ENCODE measurements around the gene RCC2.

RCC2 gene

DNA sequence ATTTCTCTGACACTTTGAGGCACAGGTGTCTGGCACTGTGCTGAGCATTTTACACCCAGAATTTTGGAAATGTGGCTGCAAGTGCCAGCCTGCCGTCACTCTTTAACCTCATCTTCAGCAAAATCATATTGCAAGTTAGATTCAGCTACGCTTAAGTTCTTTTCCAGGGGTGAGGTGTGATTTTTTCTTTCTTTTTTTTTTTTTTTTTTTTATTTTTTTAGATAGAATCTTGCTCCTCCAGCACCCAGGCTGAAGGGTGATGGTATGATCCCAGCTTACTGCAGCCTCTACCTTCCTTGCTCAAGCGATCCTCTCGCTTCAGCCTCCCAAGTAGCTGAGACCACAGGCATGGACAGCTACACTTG lies 2.5 kb upstream of the RCC2 start:
- no peak for DNase-seq

DNA sequence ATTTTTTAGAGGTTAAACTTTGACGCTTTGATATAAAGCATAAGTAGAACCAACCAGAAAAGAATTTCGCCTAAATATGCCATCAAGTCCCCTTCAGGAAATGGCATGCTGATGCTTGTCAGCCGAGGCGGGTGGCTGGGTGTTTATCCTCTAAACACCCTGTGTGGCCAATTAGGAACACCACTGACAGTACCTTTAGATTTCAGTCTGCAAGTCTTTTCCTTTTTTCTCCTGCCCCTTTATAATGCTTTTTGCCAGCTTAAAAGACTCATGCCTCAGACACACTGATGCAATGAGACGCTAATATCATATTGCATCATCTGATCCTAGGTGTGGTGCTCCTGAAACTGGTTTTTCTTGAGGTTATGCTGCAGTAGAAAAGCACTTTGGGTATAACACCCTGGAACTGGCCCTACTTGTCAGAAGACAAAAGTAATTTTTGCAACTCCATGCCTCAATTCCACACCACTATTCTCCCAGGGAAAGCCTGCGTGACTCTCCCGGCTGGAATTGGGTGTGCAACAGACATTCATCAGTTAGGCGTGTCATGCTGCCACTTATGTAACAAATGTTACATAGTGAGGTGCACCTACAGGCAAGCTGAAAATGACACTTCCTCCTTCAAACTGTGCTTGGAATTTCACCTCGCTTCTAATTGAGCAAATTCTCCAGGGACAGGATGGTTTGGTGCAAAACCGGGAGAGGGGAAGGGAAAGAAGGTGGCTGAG lies 2.0 kb upstream of the RCC2 start:
- DNase-seq, result peak; percentile 61

DNA sequence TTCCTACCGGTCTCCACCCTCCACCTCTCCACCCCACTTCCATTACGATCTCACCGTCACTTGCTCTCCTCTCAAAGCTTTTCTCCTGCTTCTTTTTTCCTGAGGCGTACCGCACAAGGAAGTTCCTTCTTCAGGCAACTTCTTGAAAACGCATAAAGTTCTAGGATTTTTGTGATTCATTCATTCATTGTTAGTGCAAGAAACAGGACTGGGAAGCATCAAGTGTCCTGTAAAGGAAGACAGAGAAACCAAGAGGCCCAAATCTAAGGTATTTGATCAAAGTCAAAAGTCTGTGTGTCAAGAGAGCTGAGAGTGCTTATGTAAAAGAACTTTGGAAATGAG lies 1.3 kb upstream of the RCC2 start:
- no peak for DNase-seq

DNA sequence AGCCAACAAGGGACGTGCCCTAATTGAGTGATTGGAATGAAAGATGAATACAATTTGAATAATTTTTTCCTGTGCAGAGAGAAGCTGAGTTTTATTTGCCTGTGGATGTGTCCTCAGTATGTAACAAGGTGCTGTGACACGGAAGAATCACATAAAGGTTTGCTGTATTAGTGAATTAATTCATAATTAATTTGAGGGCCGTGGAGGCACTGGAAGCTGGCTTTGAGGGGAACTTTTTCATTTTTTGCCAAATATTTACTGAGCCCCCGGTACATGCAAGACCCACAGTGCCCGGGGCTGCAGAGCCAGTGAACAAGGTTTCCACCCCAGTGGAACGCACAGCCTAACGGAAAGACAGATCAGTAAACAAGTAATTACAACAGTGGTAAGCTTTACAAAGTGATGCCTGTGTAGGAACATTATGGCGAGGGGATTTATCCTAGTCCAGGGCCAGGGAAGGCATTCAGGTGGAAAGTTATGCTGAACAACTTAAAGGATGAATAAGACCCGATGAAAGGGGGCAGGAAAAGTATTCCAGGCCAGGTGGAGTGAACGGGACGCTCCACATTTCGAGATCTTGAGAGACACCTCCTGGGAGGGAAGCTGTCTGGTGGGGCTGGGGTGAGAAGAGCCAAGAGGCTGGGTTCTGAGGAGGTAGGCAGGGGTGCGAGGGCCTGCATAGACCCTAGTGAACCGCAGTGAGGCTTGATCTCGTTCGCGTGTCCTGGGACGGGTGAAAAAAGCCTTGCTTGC lies 773 bp upstream of the RCC2 start:
- DNase-seq, result no peak

DNA sequence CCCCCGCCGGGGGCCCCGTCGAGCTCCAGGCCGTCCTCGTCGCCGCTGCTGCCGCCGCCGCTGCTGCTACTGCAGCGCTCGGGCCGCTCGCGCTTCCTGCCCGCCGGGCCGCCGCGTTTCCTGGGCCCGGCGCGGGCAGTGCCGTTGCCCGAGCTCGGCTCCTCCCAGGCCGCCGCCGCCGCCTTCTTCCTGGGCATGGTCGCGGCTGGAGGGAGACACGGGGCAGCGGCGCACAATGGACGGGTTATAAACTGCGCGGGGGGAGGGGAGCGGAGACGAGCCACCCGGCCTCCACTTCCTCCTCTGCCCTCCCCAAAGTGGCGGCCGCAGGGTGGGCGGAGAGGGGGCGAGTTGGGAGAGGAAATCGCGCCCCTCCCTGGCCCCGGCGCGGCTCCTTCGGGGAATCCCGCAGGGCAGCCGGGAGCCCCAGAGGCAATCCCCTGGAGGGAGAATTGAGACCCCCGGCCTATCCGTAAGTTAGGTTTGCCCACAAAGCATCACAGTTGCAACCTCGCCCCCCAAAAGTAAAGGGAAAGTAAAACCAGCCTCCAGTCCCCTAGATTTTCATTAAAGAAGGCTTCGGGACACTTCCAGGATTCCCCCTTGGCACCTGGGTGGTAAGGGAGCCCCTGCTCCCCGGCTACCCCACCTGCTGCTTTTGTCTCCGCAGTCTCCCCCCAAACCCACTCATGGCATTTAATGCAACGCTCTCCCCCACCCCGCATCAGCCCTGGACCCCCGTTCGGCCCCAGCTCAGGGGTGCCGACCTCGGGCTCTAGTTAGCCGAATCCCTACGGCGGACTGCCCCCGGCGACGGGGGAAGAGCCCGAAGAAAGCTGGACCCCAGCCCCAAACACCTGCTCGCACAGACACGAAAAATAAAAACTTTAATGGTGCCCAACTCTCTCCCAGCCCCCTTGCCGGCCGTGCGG lies 893 bp downstream of the RCC2 start:
- peak; percentile 83 for DNase-seq

DNA sequence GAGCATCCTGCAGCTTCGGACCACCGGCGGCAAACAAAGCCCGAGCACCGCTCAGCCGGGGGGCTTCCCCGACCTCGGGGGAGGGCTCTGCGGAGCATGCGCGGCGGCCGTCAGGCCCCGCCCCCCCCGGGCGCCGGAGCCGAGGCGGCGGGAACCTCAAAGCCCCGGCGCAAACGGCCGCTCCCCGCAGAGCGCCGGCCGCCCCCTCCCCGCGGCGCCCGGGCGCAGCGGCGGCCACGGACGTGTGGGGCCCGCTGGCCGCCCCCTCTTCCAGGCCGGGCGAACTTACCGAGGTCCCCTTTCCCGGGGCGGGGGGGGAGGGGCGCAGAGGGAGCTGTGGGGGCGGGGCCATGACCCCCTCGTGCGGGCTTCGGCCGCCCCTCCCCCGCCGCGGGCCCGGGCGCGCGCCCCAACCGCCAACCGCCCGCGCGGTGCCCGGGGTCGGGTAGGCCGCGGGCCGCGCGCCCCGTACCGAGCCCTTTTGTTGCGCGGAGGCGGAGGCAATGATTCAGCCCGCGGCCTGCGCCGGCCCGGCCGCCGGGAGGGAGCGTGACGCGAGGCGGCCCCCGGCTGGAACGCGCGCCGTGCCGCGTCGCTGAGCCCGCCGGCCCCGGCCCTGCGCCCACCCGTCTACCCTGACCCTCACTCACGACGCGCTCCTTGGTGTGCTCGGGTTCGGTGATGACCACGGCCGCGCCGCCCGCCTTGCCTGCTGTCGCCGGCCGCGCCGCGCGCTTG lies 1.7 kb downstream of the RCC2 start:
- peak; percentile 77 for DNase-seq

DNA sequence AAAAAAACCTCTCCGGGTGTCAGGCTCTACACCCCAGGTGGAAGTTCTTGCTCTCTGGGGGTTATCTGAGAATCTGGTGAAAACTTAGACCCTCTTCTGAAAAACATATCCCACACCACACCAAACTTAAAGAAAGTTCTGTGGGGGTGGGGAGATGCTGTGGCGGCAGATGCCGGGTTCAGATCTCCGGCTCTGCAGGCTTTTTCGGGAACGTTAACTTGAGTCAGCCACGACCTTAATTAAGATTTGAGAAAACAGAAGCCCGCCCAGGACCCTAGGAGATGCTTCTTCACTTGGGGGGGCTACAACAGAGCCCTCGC lies 2.3 kb downstream of the RCC2 start:
- DNase-seq, result no peak

DNA sequence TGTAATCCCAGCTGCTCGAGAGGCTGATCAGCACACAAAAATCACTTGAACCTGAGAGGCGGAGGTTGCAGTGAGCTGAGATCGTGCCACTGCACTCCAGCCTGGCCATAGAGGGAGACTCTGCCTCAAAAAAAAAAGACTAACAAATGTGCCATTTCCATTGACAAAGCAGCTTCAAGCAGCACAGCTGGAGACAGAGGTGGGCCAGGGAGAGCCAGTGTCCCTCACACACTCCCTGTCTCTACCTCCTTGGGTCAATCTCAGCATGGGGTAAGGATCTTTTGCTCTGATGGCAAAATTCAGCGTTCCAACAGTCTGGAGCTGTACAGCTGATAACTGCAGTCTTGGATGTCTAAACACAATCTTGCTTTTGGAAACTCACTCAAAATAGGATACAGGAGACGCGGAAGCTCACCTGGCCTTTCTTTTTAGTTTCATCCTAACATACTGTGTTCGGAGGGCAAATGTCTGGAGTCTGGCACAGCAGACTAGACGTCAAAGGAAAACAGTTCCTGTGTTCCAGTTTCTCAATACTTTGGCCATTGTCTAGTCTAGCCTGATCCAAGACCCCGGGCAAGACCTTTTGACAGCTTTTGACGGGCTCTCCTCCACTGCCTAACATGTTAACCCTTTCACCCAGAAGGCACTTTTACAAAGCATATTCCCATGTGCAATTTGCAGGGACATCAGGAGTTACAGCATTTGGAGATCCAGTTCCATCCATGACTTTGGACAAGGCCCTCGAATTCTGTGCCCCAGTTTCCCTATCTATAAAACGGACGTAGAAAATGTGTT lies 2.9 kb downstream of the RCC2 start:
- no peak for DNase-seq

DNA sequence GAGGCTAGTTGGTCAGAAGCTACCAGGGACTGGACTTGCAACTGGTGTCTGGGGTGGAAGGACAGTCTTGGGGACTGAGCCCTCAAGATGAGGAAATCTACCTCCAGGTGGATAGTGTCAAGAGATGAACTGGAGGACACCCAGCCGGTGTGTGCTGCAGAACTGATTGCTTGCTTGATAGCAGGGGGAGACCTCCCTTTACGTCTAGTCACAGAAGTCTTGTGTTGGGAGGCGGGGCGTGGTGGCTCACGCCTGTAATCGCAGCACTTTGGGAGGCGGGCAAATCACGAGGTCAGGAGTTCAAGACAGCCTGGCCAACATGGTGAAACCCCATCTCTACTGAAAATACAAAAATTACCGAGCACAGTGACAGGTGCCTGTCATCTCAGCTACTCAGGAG lies 4.9 kb downstream of the RCC2 start:
- DNase-seq, result no peak

DNA sequence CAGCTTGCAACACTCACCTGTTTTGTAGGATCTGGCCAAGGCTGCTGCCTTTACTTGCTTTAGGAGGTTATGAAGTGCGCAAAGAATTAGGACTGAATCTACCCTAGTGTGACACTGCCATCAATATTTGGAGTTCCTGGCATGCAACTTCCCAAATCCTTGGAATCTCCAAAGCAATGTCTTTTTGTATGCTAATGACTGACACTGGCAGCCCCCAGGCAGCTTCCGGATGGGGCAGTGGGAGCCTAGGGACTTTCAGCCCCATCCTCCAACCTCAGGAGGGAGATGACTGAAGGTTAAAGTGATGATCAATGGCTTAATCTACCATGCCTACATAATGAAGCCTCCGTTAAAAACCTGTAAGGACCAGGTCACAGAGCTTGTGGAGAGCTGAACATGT lies 5.5 kb downstream of the RCC2 start:
- no peak for DNase-seq

DNA sequence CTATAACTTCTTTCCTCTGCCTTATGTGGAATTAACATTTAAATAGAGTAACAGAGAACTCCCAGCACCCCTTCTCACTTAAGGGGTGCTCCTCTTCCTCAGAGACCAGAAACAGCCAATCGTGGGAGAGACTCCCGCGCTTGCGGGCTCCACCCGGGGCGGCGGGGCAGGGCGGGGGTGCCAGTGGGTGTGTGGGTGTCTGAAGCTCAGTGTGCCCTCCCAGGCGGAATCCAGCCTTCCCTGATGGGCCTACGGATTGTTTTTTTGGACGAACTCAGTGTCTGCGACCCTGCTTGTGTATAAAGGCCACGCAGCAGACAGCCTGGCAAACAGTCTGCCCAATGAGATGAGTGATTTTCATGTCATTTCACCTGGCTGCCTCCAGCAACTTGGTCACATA lies 6.2 kb downstream of the RCC2 start:
- DNase-seq, result no peak

DNA sequence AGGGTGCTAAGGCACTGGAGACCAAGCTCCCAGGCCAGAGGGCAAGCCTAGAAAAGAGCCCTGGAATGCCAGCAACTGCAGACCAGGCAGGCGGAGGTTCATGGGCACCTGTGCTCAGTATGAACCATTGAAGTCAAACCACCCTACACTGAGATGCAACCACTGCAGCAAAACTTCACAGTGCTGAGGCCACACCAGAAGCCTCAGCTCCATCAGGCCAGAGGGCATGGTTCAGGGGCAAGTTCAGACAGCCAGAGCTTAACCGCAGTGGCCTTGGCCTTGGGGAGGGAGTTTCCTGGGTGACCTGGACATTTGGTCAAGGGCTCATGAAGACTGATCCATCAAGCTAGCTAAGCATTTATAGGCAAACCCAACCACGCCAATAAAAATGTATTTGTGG lies 7.1 kb downstream of the RCC2 start:
- DNase-seq, result no peak

DNA sequence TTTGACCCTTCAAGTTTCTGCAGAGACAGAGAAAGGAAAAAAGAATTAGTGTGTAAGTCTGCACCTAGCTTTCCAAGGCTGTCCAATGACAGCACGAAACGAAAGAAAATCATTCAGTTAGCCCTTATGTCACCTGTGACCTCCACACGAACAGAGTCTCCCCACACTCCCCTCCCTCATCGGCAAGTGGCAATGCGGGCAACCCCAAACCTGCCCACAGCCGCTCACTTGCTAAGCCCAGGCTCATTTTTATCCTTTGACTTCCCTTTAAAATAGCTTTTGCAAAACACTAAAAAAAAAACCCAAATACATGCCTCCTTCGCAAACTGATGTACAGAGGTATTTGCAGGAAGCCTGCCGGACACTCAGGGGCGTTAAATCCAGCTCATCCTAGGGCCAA lies 10.3 kb downstream of the RCC2 start:
- DNase-seq, result no peak

DNA sequence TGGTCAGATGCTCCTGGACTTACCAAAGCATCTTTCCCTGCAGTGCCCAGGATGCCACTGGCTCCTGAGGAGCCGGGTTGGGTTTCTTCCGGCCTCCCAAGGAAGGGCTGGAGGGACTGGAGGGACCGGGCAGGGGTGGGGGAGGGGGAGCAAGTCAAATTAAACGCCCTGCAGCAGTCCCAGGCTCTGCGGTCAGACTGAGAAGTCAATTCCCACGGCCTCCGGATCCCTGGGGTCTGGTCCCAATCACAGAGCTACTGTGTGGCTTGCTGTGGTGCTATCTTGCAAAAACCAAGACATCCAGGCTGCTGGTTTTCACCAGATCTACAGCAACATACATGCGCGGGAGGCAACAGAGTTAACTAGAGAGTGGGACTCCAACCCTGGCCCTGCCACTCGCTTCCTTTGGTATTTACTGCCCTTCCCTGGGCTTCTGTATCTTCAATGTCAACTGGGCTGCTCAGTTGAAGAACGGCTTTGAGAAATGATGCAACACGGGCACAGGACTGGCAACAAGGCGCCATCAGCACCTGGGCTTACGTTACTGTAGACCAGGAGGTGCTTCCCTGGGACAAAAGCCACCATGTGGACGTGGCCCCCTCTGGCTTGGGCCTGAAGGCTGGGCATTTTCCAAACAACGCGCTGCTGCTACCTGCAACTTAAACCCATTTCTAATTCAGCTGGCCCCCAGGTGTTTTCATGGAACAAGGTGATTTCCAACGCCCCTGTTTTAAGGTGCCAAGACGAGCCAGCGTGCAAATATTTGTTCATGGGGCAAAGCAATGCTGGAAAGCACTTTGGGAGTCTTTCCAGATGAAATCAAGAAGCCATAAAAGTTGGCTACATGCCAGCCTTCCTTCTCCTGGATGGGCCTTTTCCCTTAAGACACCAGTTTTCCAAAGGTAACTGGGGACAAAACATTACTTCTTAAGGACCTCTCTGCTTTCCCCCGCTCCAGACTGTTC lies 11.5 kb downstream of the RCC2 start:
- DNase-seq, result peak; percentile 28

DNA sequence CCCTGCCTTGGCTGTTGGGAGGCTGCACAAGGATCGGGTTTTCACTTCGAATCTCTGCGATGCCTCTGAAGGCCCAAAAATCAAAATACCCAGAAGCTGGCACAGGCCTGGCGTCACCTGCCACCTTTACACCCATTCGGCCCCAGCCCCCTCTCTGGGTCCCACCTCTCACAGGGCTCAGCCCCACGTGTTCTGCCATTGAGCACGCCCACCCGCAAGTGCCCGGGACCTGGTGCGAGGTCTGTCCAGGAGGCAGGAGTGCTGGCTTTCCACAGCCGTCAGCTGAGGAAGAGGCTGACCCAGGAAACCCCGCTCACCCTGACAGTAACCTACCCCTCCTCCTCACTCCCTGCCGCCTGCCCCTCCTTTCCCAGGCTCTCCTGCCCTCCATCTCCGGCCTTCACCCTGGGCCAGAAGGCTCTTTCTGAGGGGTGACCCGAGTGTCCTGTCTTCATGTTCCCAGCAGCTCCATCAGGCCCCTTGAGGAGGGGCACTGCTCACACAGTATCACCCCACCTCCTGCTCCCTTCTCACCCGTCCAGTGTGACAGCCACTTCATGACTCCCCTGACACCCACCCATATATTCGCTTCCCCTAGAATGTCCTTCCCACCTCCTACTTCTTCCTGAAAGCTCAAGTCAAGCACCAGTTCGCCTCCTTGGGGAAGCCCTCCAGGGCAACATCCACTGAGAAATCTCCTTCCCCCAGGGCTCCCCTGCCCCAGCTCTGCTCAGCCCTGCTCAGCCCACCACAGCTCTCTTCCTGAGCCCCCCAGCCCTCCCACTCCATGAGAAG lies 13.5 kb downstream of the RCC2 start:
- DNase-seq, result no peak

DNA sequence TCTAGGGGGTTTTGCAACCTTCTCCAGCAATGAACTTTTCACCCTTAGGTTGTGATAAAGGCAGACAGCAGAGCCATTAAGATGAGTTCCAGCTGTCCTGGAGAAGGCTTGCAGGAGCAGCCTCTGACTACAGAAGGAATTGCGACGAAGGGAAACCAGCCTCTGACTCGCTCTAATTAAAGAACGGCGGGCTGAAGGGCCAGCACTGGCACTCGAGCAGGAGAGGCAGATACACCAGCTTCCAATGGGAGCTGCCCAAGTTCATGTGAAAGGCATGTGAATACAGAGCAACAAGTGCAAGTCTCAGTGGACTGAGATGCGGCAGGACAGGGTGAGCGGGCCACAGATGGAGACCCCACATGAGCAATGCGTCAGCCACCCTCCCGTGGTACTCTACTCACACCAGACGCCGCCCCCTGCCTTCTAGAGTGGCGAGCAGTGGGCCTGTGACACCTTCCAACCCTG lies 15.7 kb downstream of the RCC2 start:
- DNase-seq, result no peak

DNA sequence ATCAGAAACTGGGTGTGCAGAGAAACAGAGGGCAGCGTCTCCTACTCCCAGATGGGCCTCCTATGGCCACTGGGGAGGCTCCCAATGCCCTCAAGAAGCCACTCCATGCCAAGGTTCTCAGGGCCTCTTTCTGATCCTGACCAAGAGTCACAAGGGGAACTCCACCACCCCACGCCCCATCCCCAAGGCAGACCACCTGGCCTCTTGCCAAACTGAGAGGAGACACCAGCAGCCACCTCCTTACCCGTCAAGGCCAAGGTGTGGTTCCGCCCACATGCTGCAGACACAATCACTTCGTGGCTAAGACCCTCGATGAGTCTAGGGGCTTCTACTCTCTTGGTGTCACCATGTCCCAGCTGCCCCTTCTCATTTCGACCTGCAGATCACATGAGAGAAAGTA lies 17.0 kb downstream of the RCC2 start:
- no peak for DNase-seq

DNA sequence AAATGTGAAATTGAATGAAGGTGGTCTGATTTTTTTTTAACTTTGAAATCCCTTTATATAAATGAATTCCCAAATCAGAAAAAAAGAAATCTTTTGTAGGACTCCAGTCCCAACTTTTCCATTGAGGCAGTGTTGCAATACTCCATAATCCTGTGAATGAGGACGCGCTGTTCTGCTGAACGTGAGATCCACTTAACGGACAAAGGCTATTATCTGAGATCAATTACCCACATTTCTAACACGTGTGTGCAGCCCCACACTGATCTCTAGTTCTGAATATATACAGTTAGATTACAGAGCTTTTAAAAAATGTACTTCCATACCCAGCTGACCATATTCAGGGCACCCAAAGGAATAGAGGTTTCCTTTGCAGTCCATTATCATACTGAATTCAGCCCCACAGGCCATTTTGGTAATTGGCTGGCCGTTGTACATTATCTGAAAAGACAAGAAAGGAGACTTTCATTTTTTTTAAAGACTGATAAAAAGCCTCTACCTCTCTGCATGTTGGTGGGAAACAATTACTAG lies 19.0 kb downstream of the RCC2 start:
- DNase-seq, result no peak

DNA sequence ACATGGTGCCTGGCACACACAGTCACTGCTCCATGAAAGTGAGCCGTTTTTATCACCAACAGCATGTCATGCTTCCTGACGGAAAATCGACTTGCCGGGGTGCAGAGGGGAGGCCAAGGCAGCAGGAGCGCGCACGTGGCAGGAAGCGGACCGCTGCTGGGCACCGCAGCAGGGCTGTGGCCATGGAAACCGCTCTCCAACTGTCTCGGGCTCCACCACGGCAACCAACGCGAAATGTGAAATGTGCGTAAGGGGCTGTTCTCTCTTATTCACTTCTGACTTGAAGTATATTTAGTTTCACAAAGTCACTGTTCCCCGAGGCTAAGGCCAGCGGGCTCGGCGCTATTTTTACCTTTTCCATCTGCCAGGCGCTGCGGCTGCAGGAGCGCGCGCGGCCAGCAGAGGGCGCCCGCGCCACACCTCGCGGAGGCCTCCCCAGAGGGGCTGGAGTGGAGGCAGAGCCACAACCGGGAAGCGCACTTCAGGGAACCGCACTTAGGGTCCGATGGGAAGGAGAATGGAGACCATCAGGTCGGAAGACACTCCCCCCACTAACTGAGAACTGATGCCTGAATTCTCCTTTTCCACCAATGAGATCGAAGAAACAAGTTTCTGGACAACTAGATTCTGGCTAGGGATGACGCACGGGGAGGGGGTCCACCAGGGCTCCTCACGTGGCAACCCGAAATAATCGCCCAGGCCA lies 19.7 kb downstream of the RCC2 start:
- DNase-seq, result peak; percentile 19
